ENCODE measurements around the gene RFTN1.

GRCh38 chr3:16463119-16463518, 50.4 kb downstream of the RFTN1 start:
- TF ChIP-seq, protein P1, sequence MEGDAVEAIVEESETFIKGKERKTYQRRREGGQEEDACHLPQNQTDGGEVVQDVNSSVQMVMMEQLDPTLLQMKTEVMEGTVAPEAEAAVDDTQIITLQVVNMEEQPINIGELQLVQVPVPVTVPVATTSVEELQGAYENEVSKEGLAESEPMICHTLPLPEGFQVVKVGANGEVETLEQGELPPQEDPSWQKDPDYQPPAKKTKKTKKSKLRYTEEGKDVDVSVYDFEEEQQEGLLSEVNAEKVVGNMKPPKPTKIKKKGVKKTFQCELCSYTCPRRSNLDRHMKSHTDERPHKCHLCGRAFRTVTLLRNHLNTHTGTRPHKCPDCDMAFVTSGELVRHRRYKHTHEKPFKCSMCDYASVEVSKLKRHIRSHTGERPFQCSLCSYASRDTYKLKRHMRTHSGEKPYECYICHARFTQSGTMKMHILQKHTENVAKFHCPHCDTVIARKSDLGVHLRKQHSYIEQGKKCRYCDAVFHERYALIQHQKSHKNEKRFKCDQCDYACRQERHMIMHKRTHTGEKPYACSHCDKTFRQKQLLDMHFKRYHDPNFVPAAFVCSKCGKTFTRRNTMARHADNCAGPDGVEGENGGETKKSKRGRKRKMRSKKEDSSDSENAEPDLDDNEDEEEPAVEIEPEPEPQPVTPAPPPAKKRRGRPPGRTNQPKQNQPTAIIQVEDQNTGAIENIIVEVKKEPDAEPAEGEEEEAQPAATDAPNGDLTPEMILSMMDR (IDR thresholded peaks at IDR 0.05): no peak
- no peak for TF ChIP-seq EZH2phosphoT487 (IDR thresholded peaks at IDR 0.05)
- TF ChIP-seq EZH2 (IDR thresholded peaks at IDR 0.05): no peak
